HG03558 (cell line): ENCODE data around the gene FBXW4.

Experiments used
- ATAC-seq: cut with Tn5 transposase; IDR thresholded peaks from one replicate; pipeline ENCODE4 v1.9.1; 2021; ENCODE audit warnings: moderate number of reproducible peaks; ENCODE audit not compliant: unreplicated experiment; ENCODE audit errors: extremely low read depth

Gene FBXW4

GRCh38 chr10:101623528-101623927, 71.4 kb downstream of the FBXW4 start:
- ATAC-seq = no peak

- ATAC-seq = no peak
Measured at GRCh38 chr10:101619983-101620382, 75.0 kb downstream of the FBXW4 start.

- no peak for ATAC-seq
Measured at GRCh38 chr10:101618871-101619270, 76.1 kb downstream of the FBXW4 start.

GRCh38 chr10:101617824-101618568, 77.0 kb downstream of the FBXW4 start:
- no peak for ATAC-seq

- ATAC-seq = no peak
Measured at GRCh38 chr10:101617102-101617823, 77.7 kb downstream of the FBXW4 start.

GRCh38 chr10:101616415-101617101, 78.4 kb downstream of the FBXW4 start:
- ATAC-seq = no peak

- ATAC-seq = no peak
Measured at GRCh38 chr10:101615525-101616116, 79.3 kb downstream of the FBXW4 start.

- no peak for ATAC-seq
Measured at GRCh38 chr10:101614663-101615524, 80.1 kb downstream of the FBXW4 start.

- no peak for ATAC-seq
Measured at GRCh38 chr10:101613646-101614045, 81.3 kb downstream of the FBXW4 start.

- no peak for ATAC-seq
Measured at GRCh38 chr10:101612872-101613271, 82.1 kb downstream of the FBXW4 start.

- no peak for ATAC-seq
Measured at GRCh38 chr10:101612086-101612485, 82.9 kb downstream of the FBXW4 start.

GRCh38 chr10:101611096-101611905, 83.7 kb downstream of the FBXW4 start:
- no peak for ATAC-seq

GRCh38 chr10:101609481-101609880, 85.5 kb downstream of the FBXW4 start:
- ATAC-seq = no peak

- no peak for ATAC-seq
Measured at GRCh38 chr10:101607124-101607523, 87.8 kb downstream of the FBXW4 start.

- no peak for ATAC-seq
Measured at GRCh38 chr10:101602761-101603398, 92.1 kb downstream of the FBXW4 start.

GRCh38 chr10:101601541-101601940, 93.4 kb downstream of the FBXW4 start:
- ATAC-seq = no peak

- ATAC-seq = no peak
Measured at GRCh38 chr10:101597091-101597900, 97.7 kb downstream of the FBXW4 start.
